Fibroblast of the aortic adventitia (primary cell): ENCODE data around the gene BAIAP2L2. TPM values are rescaled to one million over a fixed set of nuclear protein-coding genes. Genes with fewer than 3 reads are reported as not detected.

Experiments
- DNase-seq: peaks from one replicate; pipeline ENCODE4 v3.0.0-alpha.2; 2010; ENCODE audit warnings: low read depth
- H3K4me3 ChIP-seq: 2 replicates; pipeline ENCODE4 v1.5.1; 2011; ENCODE audit warnings: low read depth, mild to moderate bottlenecking, control low read depth, low read length, moderate library complexity
- CTCF ChIP-seq: IDR thresholded peaks from 2 replicates; pipeline ENCODE4 v1.5.1; 2011; ENCODE audit warnings: mild to moderate bottlenecking, low read length, control low read depth, inconsistent platforms; ENCODE audit not compliant: insufficient read depth
- total RNA-seq: library from RNA; depleted of rRNA; stranded (reverse); fragments of >200 nt; gene quantifications from 2 replicates; pipeline ENCODE4 v1.2.3, GENCODE V29; 2012; ENCODE audit warnings: low replicate concordance

BAIAP2L2 gene
- total RNA-seq, 1 donor = 6.0 TPM

GRCh38 chr22:38111925-38112355, 1.5 kb upstream of the BAIAP2L2 start:
- no peak for TF ChIP-seq CTCF
- no peak overlapping the region for H3K4me3 ChIP-seq
- DNase-seq = no peak

- no peak overlapping the region for H3K4me3 ChIP-seq
- DNase-seq = peak; percentile 46
- no peak for TF ChIP-seq CTCF
These were observed 674 bp upstream of the BAIAP2L2 start for GRCh38 chr22:38110863-38111852.

- TF ChIP-seq CTCF = no peak
- no peak for DNase-seq
- no peak overlapping the region for H3K4me3 ChIP-seq
These were observed 998 bp downstream of the BAIAP2L2 start for GRCh38 chr22:38109371-38110001.

- H3K4me3 ChIP-seq = no peak overlapping the region
- no peak for DNase-seq
- no peak for TF ChIP-seq CTCF
These were observed 1.7 kb downstream of the BAIAP2L2 start for GRCh38 chr22:38108561-38109319.

GRCh38 chr22:38107692-38108515, 2.6 kb downstream of the BAIAP2L2 start:
- DNase-seq = no peak
- H3K4me3 ChIP-seq = no peak overlapping the region
- TF ChIP-seq CTCF = no peak
